ENCODE measurements around the gene CTSW. TPM values are rescaled to one million over a fixed set of nuclear protein-coding genes. Genes with fewer than 3 reads are reported as not detected.

The CTSW gene
- total and polyA plus RNA-seq, 7 donors = 0.08 to 0.91 (median 0.36) TPM

- H3K9me3 ChIP-seq = no peaks in the 10 kb centered on the region
- H3K36me3 ChIP-seq (ENCODE audit: insufficient read depth in 1 of 2, low read depth in 1 of 2) = peaks cover 0 to 8% of the 10 kb centered on the region in 2 donors
- peak overlapping the region; percentile 50 for H3K27ac ChIP-seq
- H3K4me1 ChIP-seq = peaks cover under 1% of the 10 kb centered on the region
- peaks cover 0 to 8% (median 6%) of the 10 kb centered on the region in 3 donors for H3K27me3 ChIP-seq (ENCODE audit: insufficient read depth in 3 of 3, low read length in 2 of 3)
- no peak for TF ChIP-seq CTCF (IDR thresholded peaks at IDR 0.05)
- intact Hi-C loops (cut with DNase I) = no loop called here
- ATAC-seq (no peak), DNase-seq (no peak)
- WGBS, 3 donors = 28 to 39% (median 29%) methylated on average over 22 to 28 of the region's 28 CpGs
- peak overlapping the region; percentile 82 for H3K4me3 ChIP-seq
Observed at GRCh38 chr11:65898656-65899355, 19.2 kb downstream of the CTSW start.

- Histone ChIP-seq H3K4me3 (peak overlapping the region; percentile 82), H3K9me3 (no peaks in the 10 kb centered on the region), H3K36me3 (ENCODE audit: insufficient read depth in 1 of 2, low read depth in 1 of 2) (peaks cover 0 to 3% of the 10 kb centered on the region in 2 donors), H3K27ac (peak overlapping the region; percentile 50), H3K4me1 (no peaks in the 10 kb centered on the region), H3K27me3 (ENCODE audit: insufficient read depth in 3 of 3, low read length in 2 of 3) (peaks cover 0 to 8% (median 6%) of the 10 kb centered on the region in 3 donors)
- 2 to 3% (median 3%) methylated on average over 49 to 78 of the region's 78 CpGs for WGBS, 3 donors
- ATAC-seq (peak; percentile 58 to 68 (median 64)), DNase-seq (peak; percentile 81 to 82)
- TF ChIP-seq CTCF (IDR thresholded peaks at IDR 0.05) = no peak
- intact Hi-C loops (cut with DNase I) = no loop called here
Observed at GRCh38 chr11:65899356-65900124, 19.9 kb downstream of the CTSW start.

GRCh38 chr11:65900125-65900898 lies 20.7 kb downstream of the CTSW start, which contains the start of gene FOSL1:
FOSL1 (minus strand) TSS chr11:65900388; CDS start chr11:65900339, 49 bp downstream.
- Histone ChIP-seq H3K27me3 (ENCODE audit: insufficient read depth in 3 of 3, low read length in 2 of 3) (peaks cover 0 to 8% (median 6%) of the 10 kb centered on the region in 3 donors), H3K4me3 (peak within 1 kb of the TSS; percentile 82), H3K9me3 (no peaks in the 10 kb centered on the region), H3K4me1 (no peaks in the 10 kb centered on the region), H3K36me3 (ENCODE audit: insufficient read depth in 1 of 2, low read depth in 1 of 2) (peaks cover 0 to 3% of the 10 kb centered on the region in 2 donors), H3K27ac (peak within 1 kb of the TSS; percentile 50)
- peak; percentile 85 to 93 (median 89) for ATAC-seq
- WGBS, 3 donors = 2% methylated on average over 66 to 80 of the region's 80 CpGs
- TF ChIP-seq CTCF (IDR thresholded peaks at IDR 0.05) = no peak
- intact Hi-C loops (cut with DNase I) = no loop called here
- peak; percentile 92 to 93 for DNase-seq

- no peaks in the 10 kb centered on the region for H3K4me1 ChIP-seq
- TF ChIP-seq CTCF (IDR thresholded peaks at IDR 0.05) = no peak
- peaks cover 0 to 8% (median 6%) of the 10 kb centered on the region in 3 donors for H3K27me3 ChIP-seq (ENCODE audit: insufficient read depth in 3 of 3, low read length in 2 of 3)
- no peak for DNase-seq
- ATAC-seq = no peak
- no peaks in the 10 kb centered on the region for H3K9me3 ChIP-seq
- peak overlapping the region; percentile 82 for H3K4me3 ChIP-seq
- peaks cover 0 to 3% of the 10 kb centered on the region in 2 donors for H3K36me3 ChIP-seq (ENCODE audit: insufficient read depth in 1 of 2, low read depth in 1 of 2)
- intact Hi-C loops (cut with DNase I) = no loop called here
- 75 to 80% (median 77%) methylated on average over 11 of the region's 11 CpGs for WGBS, 3 donors
- H3K27ac ChIP-seq = peak overlapping the region; percentile 36
Observed at GRCh38 chr11:65900899-65901180, 21.2 kb downstream of the CTSW start.
